ENCODE data around the gene GIGYF1. TPM values are rescaled to one million over a fixed set of nuclear protein-coding genes. Genes with fewer than 3 reads are reported as not detected.

The GIGYF1 gene
- total RNA-seq, 1 donor from 2014 or later, result 23.5 TPM

- Histone ChIP-seq H3K36me3 (ENCODE audit: control insufficient read depth, insufficient read depth, low read length) (no peaks in the 10 kb centered on the region), H3K4me3 (ENCODE audit: low read depth, low read length) (no peak within 1 kb of the TSS), H3K27me3 (ENCODE audit: control insufficient read depth, insufficient read depth, low read length) (peaks cover 28% of the 10 kb centered on the region)
- no peak for TF ChIP-seq CTCF (IDR thresholded peaks at IDR 0.05; ENCODE audit: insufficient read depth, low read length, poor library complexity, severe bottlenecking)
- DNase-seq (ENCODE audit: low read depth), result no peak
These were observed 38.0 kb downstream of the GIGYF1 start, which contains the start of gene ACTL6B for GRCh38 chr7:100655908-100656674. TSS of gene ACTL6B (minus strand) at chr7:100656448. CDS start at chr7:100656354, 94 bp downstream.

GRCh38 chr7:100654908-100655831, 38.9 kb downstream of the GIGYF1 start:
- Histone ChIP-seq H3K4me3 (ENCODE audit: low read depth, low read length) (no peak overlapping the region), H3K36me3 (ENCODE audit: control insufficient read depth, insufficient read depth, low read length) (no peaks in the 10 kb centered on the region), H3K27me3 (ENCODE audit: control insufficient read depth, insufficient read depth, low read length) (peaks cover 28% of the 10 kb centered on the region)
- DNase-seq (ENCODE audit: low read depth), result no peak
- no peak for TF ChIP-seq CTCF (IDR thresholded peaks at IDR 0.05; ENCODE audit: insufficient read depth, low read length, poor library complexity, severe bottlenecking)

GRCh38 chr7:100649826-100650565, 44.1 kb downstream of the GIGYF1 start:
- H3K4me3 ChIP-seq (ENCODE audit: low read depth, low read length), result no peak overlapping the region
- H3K27me3 ChIP-seq (ENCODE audit: control insufficient read depth, insufficient read depth, low read length), result peaks cover 28% of the 10 kb centered on the region
- DNase-seq (ENCODE audit: low read depth), result no peak
- no peaks in the 10 kb centered on the region for H3K36me3 ChIP-seq (ENCODE audit: control insufficient read depth, insufficient read depth, low read length)
- no peak for TF ChIP-seq CTCF (IDR thresholded peaks at IDR 0.05; ENCODE audit: insufficient read depth, low read length, poor library complexity, severe bottlenecking)

DNA sequence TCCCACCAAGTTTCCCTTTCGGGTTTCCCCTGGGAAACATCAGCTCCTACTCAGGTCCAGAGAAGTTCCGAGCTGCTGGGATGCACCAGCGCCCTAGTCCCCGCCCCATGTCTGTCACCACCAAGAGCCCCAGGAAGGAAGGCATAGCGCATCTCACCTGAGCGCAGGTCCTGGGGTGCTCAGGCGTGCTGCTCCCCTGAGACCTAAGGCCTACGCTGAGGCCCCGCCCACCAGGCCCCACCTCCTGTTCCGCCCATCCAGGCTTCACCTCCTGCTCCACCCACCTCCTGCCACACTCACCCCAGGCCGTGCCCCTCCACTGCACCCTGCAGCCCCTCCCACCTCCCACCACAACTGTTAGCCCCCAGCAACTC, 51.5 kb downstream of the GIGYF1 start:
- Histone ChIP-seq H3K4me3 (ENCODE audit: low read depth, low read length) (no peak overlapping the region), H3K27me3 (ENCODE audit: control insufficient read depth, insufficient read depth, low read length) (peaks cover 28% of the 10 kb centered on the region), H3K36me3 (ENCODE audit: control insufficient read depth, insufficient read depth, low read length) (no peaks in the 10 kb centered on the region)
- DNase-seq (ENCODE audit: low read depth), result no peak
- TF ChIP-seq CTCF (IDR thresholded peaks at IDR 0.05; ENCODE audit: insufficient read depth, low read length, poor library complexity, severe bottlenecking), result no peak

DNA sequence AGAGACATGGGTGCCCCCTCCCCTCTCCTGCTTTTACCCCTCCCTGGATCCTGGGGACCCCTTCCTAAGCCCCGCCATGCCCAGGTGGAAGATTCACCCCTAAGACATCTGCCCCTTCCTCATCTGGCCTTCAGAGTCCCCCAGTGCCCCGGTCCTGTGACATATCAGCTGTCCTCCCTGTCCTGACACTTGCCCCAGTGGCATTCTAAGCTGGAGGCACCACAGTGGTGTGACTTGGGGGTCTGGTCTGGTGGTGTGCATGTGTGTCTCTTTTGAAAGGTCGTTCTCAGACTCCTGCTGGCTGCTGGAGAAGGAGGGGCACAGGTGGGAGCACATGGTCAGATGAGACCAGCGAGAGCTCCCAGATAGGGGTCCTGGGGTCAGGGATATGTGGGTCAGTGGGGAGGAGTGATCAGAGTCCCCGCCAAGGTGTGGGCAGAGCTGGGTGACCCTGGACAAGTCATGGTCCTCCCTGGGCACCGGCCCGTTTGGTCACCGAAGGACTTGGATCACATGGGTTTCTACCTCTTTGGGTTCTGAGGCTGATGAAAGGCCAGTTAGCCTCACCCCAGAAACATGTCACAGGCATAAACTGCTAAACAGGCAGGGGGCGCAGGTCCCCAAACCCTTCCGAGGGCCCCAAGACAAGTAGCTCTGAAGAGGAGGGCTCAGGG, 52.1 kb downstream of the GIGYF1 start:
- H3K4me3 ChIP-seq (ENCODE audit: low read depth, low read length), result no peak overlapping the region
- no peaks in the 10 kb centered on the region for H3K36me3 ChIP-seq (ENCODE audit: control insufficient read depth, insufficient read depth, low read length)
- no peak for DNase-seq (ENCODE audit: low read depth)
- peaks cover 26% of the 10 kb centered on the region for H3K27me3 ChIP-seq (ENCODE audit: control insufficient read depth, insufficient read depth, low read length)
- TF ChIP-seq CTCF (IDR thresholded peaks at IDR 0.05; ENCODE audit: insufficient read depth, low read length, poor library complexity, severe bottlenecking), result no peak

Measured in kidney epithelial cell (primary cell).